Measurements from ENCODE around the gene EGR4. TPM values are rescaled to one million over a fixed set of nuclear protein-coding genes. Genes with fewer than 3 reads are reported as not detected.

The EGR4 gene
- total RNA-seq, 2 donors from 2014 or later: 0.15 TPM; not detected in 1

GRCh38 chr2:73253400-73253799, 39.9 kb downstream of the EGR4 start:
- H3K36me3 Mint-ChIP-seq (ENCODE audit: low read depth): peaks cover 57% of the 10 kb centered on the region
- Histone ChIP-seq H3K27me3 (ENCODE audit: control insufficient read depth, insufficient read depth, low read length, poor library complexity, severe bottlenecking) (no peaks in the 10 kb centered on the region), H3K4me3 (ENCODE audit: low read length) (no peak overlapping the region), H3K36me3 (ENCODE audit: control insufficient read depth, insufficient read depth, low read length) (peaks cover 66% of the 10 kb centered on the region), H3K9me3 (ENCODE audit: control insufficient read depth, low read length) (no peaks in the 10 kb centered on the region), H3K9ac (ENCODE audit: extremely low read depth, low read length, poor library complexity, severe bottlenecking) (no peak overlapping the region), H3K4me1 (ENCODE audit: control insufficient read depth, insufficient read depth, low read length) (no peaks in the 10 kb centered on the region), H3K27ac (ENCODE audit: low read depth, low read length) (no peak overlapping the region)
- no peak for TF ChIP-seq CTCF (conservative IDR thresholded peaks at IDR 0.05)
- no peak overlapping the region for H3K4me3 Mint-ChIP-seq
- H3K27ac Mint-ChIP-seq: no peak overlapping the region
- 92% methylated on average over 2 of the region's 2 CpGs; no CpG with 5 or more reads in 1 of the 2 experiments for WGBS, 2 experiments (ENCODE audit: insufficient coverage in 1 of 2, insufficient read length in 1 of 2)
- no peaks in the 10 kb centered on the region for H3K4me1 Mint-ChIP-seq
- H3K9me3 Mint-ChIP-seq: no peaks in the 10 kb centered on the region
- DNase-seq: no peak
- H3K27me3 Mint-ChIP-seq (ENCODE audit: insufficient read depth): no peaks in the 10 kb centered on the region

DNA sequence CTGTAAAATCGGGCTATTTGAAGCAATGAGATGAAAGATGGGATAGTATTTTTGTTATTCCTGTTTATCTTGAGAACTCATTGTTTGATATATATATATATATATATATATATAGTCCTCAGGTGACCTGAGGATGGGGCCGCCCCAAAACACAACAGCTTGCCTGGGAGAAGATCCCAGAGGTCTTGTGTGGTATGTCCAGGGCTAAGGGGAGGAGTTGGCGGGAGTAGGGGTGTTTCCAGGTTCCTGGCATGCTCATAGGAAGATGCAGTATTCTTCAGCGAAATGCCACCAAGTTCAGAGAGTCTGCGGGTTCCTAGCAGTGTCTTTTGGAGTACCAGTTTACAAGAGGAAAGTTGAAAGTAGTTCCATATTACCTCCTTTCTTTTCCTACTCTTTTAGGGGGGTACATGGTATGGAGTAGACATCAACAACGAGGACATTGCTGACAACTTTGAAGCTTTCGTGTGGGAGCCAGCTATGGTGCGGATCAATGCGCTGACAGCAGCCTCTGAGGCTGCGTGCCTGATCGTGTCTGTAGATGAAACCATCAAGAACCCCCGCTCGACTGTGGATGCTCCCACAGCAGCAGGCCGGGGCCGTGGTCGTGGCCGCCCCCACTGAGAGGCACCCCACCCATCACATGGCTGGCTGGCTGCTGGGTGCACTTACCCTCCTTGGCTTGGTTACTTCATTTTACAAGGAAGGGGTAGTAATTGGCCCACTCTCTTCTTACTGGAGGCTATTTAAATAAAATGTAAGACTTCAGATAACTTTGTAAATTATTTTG, 40.9 kb downstream of the EGR4 start:
- Mint-ChIP-seq H3K9me3 (no peaks in the 10 kb centered on the region), H3K27ac (no peak overlapping the region), H3K4me3 (no peak overlapping the region), H3K27me3 (ENCODE audit: insufficient read depth) (no peaks in the 10 kb centered on the region), H3K4me1 (no peaks in the 10 kb centered on the region), H3K36me3 (ENCODE audit: low read depth) (peaks cover 66% of the 10 kb centered on the region)
- no peaks in the 10 kb centered on the region for H3K27me3 ChIP-seq (ENCODE audit: control insufficient read depth, insufficient read depth, low read length, poor library complexity, severe bottlenecking)
- no peak overlapping the region for H3K4me3 ChIP-seq (ENCODE audit: low read length)
- peaks cover 75% of the 10 kb centered on the region for H3K36me3 ChIP-seq (ENCODE audit: control insufficient read depth, insufficient read depth, low read length)
- TF ChIP-seq CTCF (conservative IDR thresholded peaks at IDR 0.05): no peak
- WGBS, 2 experiments (ENCODE audit: insufficient coverage in 1 of 2, insufficient read length in 1 of 2): 93% methylated on average over 12 to 17 of the region's 17 CpGs
- H3K27ac ChIP-seq (ENCODE audit: low read depth, low read length): no peak overlapping the region
- H3K4me1 ChIP-seq (ENCODE audit: control insufficient read depth, insufficient read depth, low read length): no peaks in the 10 kb centered on the region
- H3K9me3 ChIP-seq (ENCODE audit: control insufficient read depth, low read length): no peaks in the 10 kb centered on the region
- DNase-seq: peak; percentile 20
- no peak overlapping the region for H3K9ac ChIP-seq (ENCODE audit: extremely low read depth, low read length, poor library complexity, severe bottlenecking)

GRCh38 chr2:73250872-73251846, 42.2 kb downstream of the EGR4 start:
- Histone ChIP-seq H3K4me1 (ENCODE audit: control insufficient read depth, insufficient read depth, low read length) (no peaks in the 10 kb centered on the region), H3K9me3 (ENCODE audit: control insufficient read depth, low read length) (no peaks in the 10 kb centered on the region), H3K27me3 (ENCODE audit: control insufficient read depth, insufficient read depth, low read length, poor library complexity, severe bottlenecking) (no peaks in the 10 kb centered on the region), H3K4me3 (ENCODE audit: low read length) (no peak overlapping the region), H3K36me3 (ENCODE audit: control insufficient read depth, insufficient read depth, low read length) (peaks cover 88% of the 10 kb centered on the region), H3K27ac (ENCODE audit: low read depth, low read length) (no peak overlapping the region), H3K9ac (ENCODE audit: extremely low read depth, low read length, poor library complexity, severe bottlenecking) (no peak overlapping the region)
- WGBS, 2 experiments (ENCODE audit: insufficient coverage in 1 of 2, insufficient read length in 1 of 2): 94 to 96% methylated on average over 15 to 17 of the region's 17 CpGs
- Mint-ChIP-seq H3K27ac (no peak overlapping the region), H3K4me3 (no peak overlapping the region), H3K9me3 (no peaks in the 10 kb centered on the region), H3K4me1 (no peaks in the 10 kb centered on the region), H3K27me3 (ENCODE audit: insufficient read depth) (no peaks in the 10 kb centered on the region), H3K36me3 (ENCODE audit: low read depth) (peaks cover 78% of the 10 kb centered on the region)
- DNase-seq: peak; percentile 28
- no peak for TF ChIP-seq CTCF (conservative IDR thresholded peaks at IDR 0.05)

All from endodermal cell (in vitro differentiated cells).